ENCODE measurements around the gene PLD4.
"Not testable (repeated sequence)": the region's sequence is repeated elsewhere in the genome, so short reads cannot be mapped to it uniquely, and the experiment has no call there.

PLD4 gene

GRCh38 chr14:104883681-104884361 lies 40.9 kb upstream of the PLD4 start:
- H3F3A ChIP-seq (ENCODE audit: insufficient read depth): no peaks in the 10 kb centered on the region
- H3K27me3 ChIP-seq (ENCODE audit: low read length): no peaks in the 10 kb centered on the region
- TF ChIP-seq CTCF (IDR thresholded peaks at IDR 0.05; ENCODE audit: insufficient read depth, low read length, poor library complexity, severe bottlenecking): no peak
- TF ChIP-seq EZH2phosphoT487 (conservative IDR thresholded peaks at IDR 0.05; ENCODE audit: low read length): no peak
- H3K9me2 ChIP-seq (replicated peaks; ENCODE audit: insufficient read depth, low read length): no peaks in the 10 kb centered on the region
- no peaks in the 10 kb centered on the region for H4K20me1 ChIP-seq (ENCODE audit: low read depth, low read length)
- no peak overlapping the region for H3K9ac ChIP-seq (ENCODE audit: low read length)
- H2AFZ ChIP-seq (ENCODE audit: low read depth, low read length, severe bottlenecking): no peak overlapping the region
- no peak overlapping the region for H3K27ac ChIP-seq (ENCODE audit: low read depth, low read length)
- H3K36me3 ChIP-seq (ENCODE audit: low read length): no peaks in the 10 kb centered on the region
- no peak overlapping the region for H3K4me2 ChIP-seq (ENCODE audit: low read depth, low read length, poor library complexity, severe bottlenecking)
- H3K9me3 ChIP-seq (ENCODE audit: insufficient read depth, low read length): no peaks in the 10 kb centered on the region
- H3K79me2 ChIP-seq (ENCODE audit: insufficient read depth, low read length): no peaks in the 10 kb centered on the region
- no peak overlapping the region for H3K4me3 ChIP-seq (ENCODE audit: insufficient read depth, low read length, poor library complexity, severe bottlenecking)

GRCh38 chr14:104884381-104884780 lies 40.3 kb upstream of the PLD4 start:
- H3K27ac ChIP-seq (ENCODE audit: low read depth, low read length); H3K4me3 ChIP-seq (ENCODE audit: insufficient read depth, low read length, poor library complexity, severe bottlenecking); H3K36me3 ChIP-seq (ENCODE audit: low read length); H3K79me2 ChIP-seq (ENCODE audit: insufficient read depth, low read length); H3K4me2 ChIP-seq (ENCODE audit: low read depth, low read length, poor library complexity, severe bottlenecking); H4K20me1 ChIP-seq (ENCODE audit: low read depth, low read length); H3K9me3 ChIP-seq (ENCODE audit: insufficient read depth, low read length); H2AFZ ChIP-seq (ENCODE audit: low read depth, low read length, severe bottlenecking); H3K9me2 ChIP-seq (replicated peaks; ENCODE audit: insufficient read depth, low read length); H3K27me3 ChIP-seq (ENCODE audit: low read length); H3K9ac ChIP-seq (ENCODE audit: low read length); H3F3A ChIP-seq (ENCODE audit: insufficient read depth): not testable (repeated sequence)

- Histone ChIP-seq H4K20me1 (ENCODE audit: low read depth, low read length) (no peaks in the 10 kb centered on the region), H3K9ac (ENCODE audit: low read length) (no peak overlapping the region), H3K9me2 (replicated peaks; ENCODE audit: insufficient read depth, low read length) (no peaks in the 10 kb centered on the region), H3K9me3 (ENCODE audit: insufficient read depth, low read length) (no peaks in the 10 kb centered on the region), H3K79me2 (ENCODE audit: insufficient read depth, low read length) (no peaks in the 10 kb centered on the region), H3K27ac (ENCODE audit: low read depth, low read length) (no peak overlapping the region), H3K36me3 (ENCODE audit: low read length) (no peaks in the 10 kb centered on the region), H3F3A (ENCODE audit: insufficient read depth) (no peaks in the 10 kb centered on the region), H3K4me2 (ENCODE audit: low read depth, low read length, poor library complexity, severe bottlenecking) (no peak overlapping the region), H2AFZ (ENCODE audit: low read depth, low read length, severe bottlenecking) (no peak overlapping the region), H3K27me3 (ENCODE audit: low read length) (no peaks in the 10 kb centered on the region), H3K4me3 (ENCODE audit: insufficient read depth, low read length, poor library complexity, severe bottlenecking) (no peak overlapping the region)
- TF ChIP-seq EZH2phosphoT487 (conservative IDR thresholded peaks at IDR 0.05; ENCODE audit: low read length): no peak
- TF ChIP-seq CTCF (IDR thresholded peaks at IDR 0.05; ENCODE audit: insufficient read depth, low read length, poor library complexity, severe bottlenecking): no peak
Measured at GRCh38 chr14:104885031-104885972, 39.4 kb upstream of the PLD4 start.
